Mesendoderm (in vitro differentiated cells): ENCODE data around the gene NELFCD.
A peak's percentile ranks its signal among the peaks of the same experiment; 100 is the strongest.

Experiments used
- DNase-seq: peaks from one replicate; pipeline ENCODE4 v3.0.0; 2013
- H2AK5ac ChIP-seq: 2 replicates; pipeline ENCODE4 v1.6.1; 2013; ENCODE audit warnings: low read length, inconsistent platforms
- H2BK120ac ChIP-seq: 2 replicates; pipeline ENCODE4 v1.6.1; 2013; ENCODE audit warnings: low read depth, mild to moderate bottlenecking, low read length, moderate library complexity, mixed read lengths
- H2BK15ac ChIP-seq: replicated peaks from 2 replicates; pipeline ENCODE4 v1.6.1; 2013; ENCODE audit warnings: low read depth, mild to moderate bottlenecking, moderate library complexity
- H2BK5ac ChIP-seq: 2 replicates; pipeline ENCODE4 v1.6.1; 2013; ENCODE audit warnings: low read length, inconsistent platforms
- H3K18ac ChIP-seq: 2 replicates; pipeline ENCODE4 v1.6.1; 2013; ENCODE audit warnings: mild to moderate bottlenecking, low read length, mixed read lengths
- H3K23ac ChIP-seq: one replicate; pipeline ENCODE4 v1.6.1; 2013; ENCODE audit warnings: low read length
- H3K27ac ChIP-seq: 2 replicates; pipeline ENCODE4 v1.5.1; 2013; ENCODE audit warnings: low read depth, mild to moderate bottlenecking, inconsistent platforms, low read length, moderate library complexity
- H3K27me3 ChIP-seq: 2 replicates; pipeline ENCODE4 v1.6.1; 2013; ENCODE audit warnings: low read length, control low read depth, mild to moderate bottlenecking, inconsistent platforms; ENCODE audit not compliant: insufficient read depth, poor library complexity
- H3K36me3 ChIP-seq: 2 replicates; pipeline ENCODE4 v1.6.1; 2013; ENCODE audit warnings: low read length, inconsistent platforms; ENCODE audit not compliant: control insufficient read depth, insufficient read depth
- H3K4ac ChIP-seq: one replicate; pipeline ENCODE4 v1.6.1; 2013; ENCODE audit warnings: low read depth, mild to moderate bottlenecking, low read length, moderate library complexity
- H3K4me1 ChIP-seq: 2 replicates; pipeline ENCODE4 v1.6.1; 2013; ENCODE audit warnings: low read depth, low read length, inconsistent platforms; ENCODE audit not compliant: control insufficient read depth
- H3K4me2 ChIP-seq: 2 replicates; pipeline ENCODE4 v1.6.1; 2013; ENCODE audit warnings: low read length
- H3K4me3 ChIP-seq: 2 replicates; pipeline ENCODE4 v1.5.1; 2013; ENCODE audit warnings: mild to moderate bottlenecking, low read length
- H3K56ac ChIP-seq: one replicate; pipeline ENCODE4 v1.6.1; 2013; ENCODE audit warnings: low read length
- H3K79me1 ChIP-seq: 2 replicates; pipeline ENCODE4 v1.6.1; 2013; ENCODE audit warnings: low read length, inconsistent platforms
- H3K79me2 ChIP-seq: 2 replicates; pipeline ENCODE4 v1.6.1; 2013; ENCODE audit warnings: mild to moderate bottlenecking, low read length; ENCODE audit not compliant: control insufficient read depth, insufficient read depth
- H3K9ac ChIP-seq: 2 replicates; pipeline ENCODE4 v1.6.1; 2013; ENCODE audit warnings: low read length, inconsistent platforms
- H4K5ac ChIP-seq: one replicate; pipeline ENCODE4 v1.6.1; 2013; ENCODE audit warnings: low read length
- H4K8ac ChIP-seq: one replicate; pipeline ENCODE4 v1.6.1; 2013; ENCODE audit warnings: low read depth, mild to moderate bottlenecking, control low read depth, low read length, moderate library complexity
- WGBS: extraction: QIAGEN DNeasy Blood & Tissue Kit; methylation state at CpG from one replicate; pipeline ENCODE4 v1.1.7; 2013; ENCODE audit warnings: low lambda C conversion rate, missing lambda C conversion rate; ENCODE audit not compliant: insufficient coverage; ENCODE audit errors: extremely low coverage; 5-methylcytosine and 5-hydroxymethylcytosine counted together

Gene NELFCD

GRCh38 chr20:59018817-59019216, 37.8 kb downstream of the NELFCD start:
- Histone ChIP-seq H3K23ac (no peak overlapping the region), H4K5ac (no peak overlapping the region), H2BK15ac (no peak overlapping the region), H3K4me3 (no peak overlapping the region), H3K4me2 (no peak overlapping the region), H3K56ac (no peak overlapping the region), H2BK120ac (no peak overlapping the region), H3K18ac (no peak overlapping the region), H3K4ac (no peak overlapping the region), H3K79me1 (no peaks in the 10 kb centered on the region), H3K4me1 (no peaks in the 10 kb centered on the region), H3K27me3 (no peaks in the 10 kb centered on the region), H4K8ac (no peak overlapping the region), H3K79me2 (no peaks in the 10 kb centered on the region), H3K9ac (no peak overlapping the region), H2BK5ac (no peak overlapping the region), H3K36me3 (no peaks in the 10 kb centered on the region), H3K27ac (no peak overlapping the region), H2AK5ac (no peak overlapping the region)
- no peak for DNase-seq
- no CpG with 5 or more reads among the region's 10 CpGs for WGBS

GRCh38 chr20:59019217-59019616, 38.2 kb downstream of the NELFCD start, which contains the start of gene TUBB1:
Gene TUBB1, plus strand, starts transcription at chr20:59019429. Its CDS starts 94 bp downstream, at chr20:59019523.
- Histone ChIP-seq H2BK5ac (no peak within 1 kb of the TSS), H3K79me1 (no peaks in the 10 kb centered on the region), H3K23ac (no peak within 1 kb of the TSS), H3K27me3 (no peaks in the 10 kb centered on the region), H2BK120ac (no peak within 1 kb of the TSS), H3K18ac (no peak within 1 kb of the TSS), H3K4ac (no peak within 1 kb of the TSS), H3K36me3 (no peaks in the 10 kb centered on the region), H2BK15ac (no peak within 1 kb of the TSS), H4K5ac (no peak within 1 kb of the TSS), H3K79me2 (no peaks in the 10 kb centered on the region), H3K27ac (no peak within 1 kb of the TSS), H3K56ac (no peak within 1 kb of the TSS), H2AK5ac (no peak within 1 kb of the TSS), H4K8ac (no peak within 1 kb of the TSS), H3K4me3 (no peak within 1 kb of the TSS), H3K4me1 (no peaks in the 10 kb centered on the region), H3K4me2 (no peak within 1 kb of the TSS), H3K9ac (no peak within 1 kb of the TSS)
- WGBS: no CpG with 5 or more reads among the region's 5 CpGs
- DNase-seq: no peak

GRCh38 chr20:59020938-59021551, 40.0 kb downstream of the NELFCD start:
- Histone ChIP-seq H3K18ac (no peak overlapping the region), H2BK15ac (no peak overlapping the region), H3K27ac (no peak overlapping the region), H3K4ac (no peak overlapping the region), H4K5ac (no peak overlapping the region), H3K56ac (no peak overlapping the region), H3K4me1 (no peaks in the 10 kb centered on the region), H3K27me3 (no peaks in the 10 kb centered on the region), H2AK5ac (no peak overlapping the region), H4K8ac (no peak overlapping the region), H2BK5ac (no peak overlapping the region), H3K23ac (no peak overlapping the region), H3K9ac (no peak overlapping the region), H3K79me1 (peaks cover 3% of the 10 kb centered on the region), H3K79me2 (no peaks in the 10 kb centered on the region), H3K4me2 (no peak overlapping the region), H2BK120ac (no peak overlapping the region), H3K36me3 (no peaks in the 10 kb centered on the region), H3K4me3 (no peak overlapping the region)
- WGBS: no CpG with 5 or more reads among the region's 5 CpGs
- peak; percentile 30 for DNase-seq

GRCh38 chr20:59022754-59023153, 41.7 kb downstream of the NELFCD start:
- Histone ChIP-seq H3K9ac (no peak overlapping the region), H3K27ac (no peak overlapping the region), H3K27me3 (no peaks in the 10 kb centered on the region), H4K5ac (no peak overlapping the region), H3K79me2 (peaks cover 2% of the 10 kb centered on the region), H3K4me2 (no peak overlapping the region), H2BK120ac (no peak overlapping the region), H3K4me3 (no peak overlapping the region), H2AK5ac (no peak overlapping the region), H2BK15ac (no peak overlapping the region), H3K36me3 (no peaks in the 10 kb centered on the region), H3K4me1 (no peaks in the 10 kb centered on the region), H4K8ac (no peak overlapping the region), H3K23ac (no peak overlapping the region), H3K56ac (no peak overlapping the region), H3K4ac (no peak overlapping the region), H3K79me1 (peaks cover 7% of the 10 kb centered on the region), H2BK5ac (no peak overlapping the region), H3K18ac (no peak overlapping the region)
- WGBS: no CpG with 5 or more reads among the region's 15 CpGs
- DNase-seq: no peak

- H3K36me3 ChIP-seq: no peaks in the 10 kb centered on the region
- H2AK5ac ChIP-seq: no peak overlapping the region
- H3K27ac ChIP-seq: no peak overlapping the region
- no peak overlapping the region for H3K18ac ChIP-seq
- no peak overlapping the region for H4K5ac ChIP-seq
- WGBS: no CpG with 5 or more reads among the region's 13 CpGs
- peaks cover 7% of the 10 kb centered on the region for H3K79me1 ChIP-seq
- H3K79me2 ChIP-seq: peaks cover 2% of the 10 kb centered on the region
- no peak overlapping the region for H3K4me3 ChIP-seq
- DNase-seq: no peak
- no peaks in the 10 kb centered on the region for H3K4me1 ChIP-seq
- no peak overlapping the region for H3K4ac ChIP-seq
- no peak overlapping the region for H3K9ac ChIP-seq
- H2BK120ac ChIP-seq: no peak overlapping the region
- no peak overlapping the region for H2BK15ac ChIP-seq
- no peak overlapping the region for H3K4me2 ChIP-seq
- no peak overlapping the region for H2BK5ac ChIP-seq
- no peak overlapping the region for H3K23ac ChIP-seq
- no peaks in the 10 kb centered on the region for H3K27me3 ChIP-seq
- H3K56ac ChIP-seq: no peak overlapping the region
- H4K8ac ChIP-seq: no peak overlapping the region
Measured at GRCh38 chr20:59023616-59024015, 42.6 kb downstream of the NELFCD start.

- Histone ChIP-seq H3K79me1 (peaks cover 7% of the 10 kb centered on the region), H4K8ac (no peak overlapping the region), H3K27ac (no peak overlapping the region), H3K9ac (no peak overlapping the region), H3K56ac (no peak overlapping the region), H4K5ac (no peak overlapping the region), H3K4me3 (no peak overlapping the region), H3K4me1 (no peaks in the 10 kb centered on the region), H2BK15ac (no peak overlapping the region), H2BK5ac (no peak overlapping the region), H3K18ac (no peak overlapping the region), H3K79me2 (peaks cover 2% of the 10 kb centered on the region), H3K4me2 (no peak overlapping the region), H3K23ac (no peak overlapping the region), H2BK120ac (no peak overlapping the region), H3K4ac (no peak overlapping the region), H3K36me3 (peaks cover 2% of the 10 kb centered on the region), H3K27me3 (no peaks in the 10 kb centered on the region), H2AK5ac (no peak overlapping the region)
- WGBS: no CpG with 5 or more reads among the region's 24 CpGs
- no peak for DNase-seq
Measured at GRCh38 chr20:59024111-59024530, 43.1 kb downstream of the NELFCD start.
